ENCODE data around the gene MVB12B. TPM values are rescaled to one million over a fixed set of nuclear protein-coding genes. Genes with fewer than 3 reads are reported as not detected.

MVB12B gene
- polyA plus RNA-seq, 5 donors = 20.3 to 23.7 (median 21.6) TPM

- no peak for DNase-seq
Measured at GRCh38 chr9:126488881-126489404, 162.3 kb downstream of the MVB12B start.

- DNase-seq = no peak
Measured at GRCh38 chr9:126489581-126490213, 163.1 kb downstream of the MVB12B start.

GRCh38 chr9:126490214-126490631 is 163.6 kb downstream of the MVB12B start:
- DNase-seq = no peak

- peak; percentile 53 to 65 for DNase-seq
Measured at GRCh38 chr9:126490871-126491567, 164.4 kb downstream of the MVB12B start.

- DNase-seq = no peak
Measured at GRCh38 chr9:126491568-126491879, 164.9 kb downstream of the MVB12B start.

- no peak for DNase-seq
Measured at GRCh38 chr9:126491949-126492348, 165.3 kb downstream of the MVB12B start.

- DNase-seq = no peak
Measured at GRCh38 chr9:126494264-126494663, 167.6 kb downstream of the MVB12B start.

- no peak for DNase-seq
Measured at GRCh38 chr9:126494746-126495145, 168.1 kb downstream of the MVB12B start.

- no peak for DNase-seq
Measured at GRCh38 chr9:126495411-126496180, 169.0 kb downstream of the MVB12B start.

- no peak for DNase-seq
Measured at GRCh38 chr9:126496181-126496576, 169.6 kb downstream of the MVB12B start.

GRCh38 chr9:126496781-126497659 is 170.4 kb downstream of the MVB12B start:
- DNase-seq = no peak

- DNase-seq = no peak
Measured at GRCh38 chr9:126497660-126498275, 171.1 kb downstream of the MVB12B start.

GRCh38 chr9:126498331-126498730 is 171.7 kb downstream of the MVB12B start:
- DNase-seq = no peak

GRCh38 chr9:126499005-126499910 is 172.6 kb downstream of the MVB12B start:
- peak; percentile 38 to 47 for DNase-seq

- no peak for DNase-seq
Measured at GRCh38 chr9:126499911-126500599, 173.4 kb downstream of the MVB12B start.

- peak; percentile 73 to 77 for DNase-seq
Measured at GRCh38 chr9:126500600-126501382, 174.2 kb downstream of the MVB12B start.

GRCh38 chr9:126501383-126502331 is 175.0 kb downstream of the MVB12B start:
- no peak for DNase-seq
